Measurements from ENCODE around the gene PVALEF.

PVALEF gene

GRCh38 chr17:81165246-81166032 lies at the start of gene PVALEF:
PVALEF (plus strand) TSS chr17:81165507; CDS start chr17:81181227, 15,720 bp downstream.
- DNase-seq = peak; percentile 46

- no peak for DNase-seq
Observed at GRCh38 chr17:81115749-81116464, 49.4 kb upstream of the PVALEF start.

- DNase-seq = no peak
Observed at GRCh38 chr17:81116704-81117103, 48.6 kb upstream of the PVALEF start.

GRCh38 chr17:81117672-81118198 lies 47.6 kb upstream of the PVALEF start:
- DNase-seq = no peak

- peak; percentile 33 for DNase-seq
Observed at GRCh38 chr17:81118308-81119221, 46.7 kb upstream of the PVALEF start.

GRCh38 chr17:81119223-81120148 lies 45.8 kb upstream of the PVALEF start:
- peak; percentile 92 for DNase-seq

GRCh38 chr17:81120149-81120484 lies 45.2 kb upstream of the PVALEF start:
- peak; percentile 44 for DNase-seq

GRCh38 chr17:81120695-81121621 lies 44.3 kb upstream of the PVALEF start:
- DNase-seq = peak; percentile 26

GRCh38 chr17:81121841-81122733 lies 43.2 kb upstream of the PVALEF start:
- DNase-seq = no peak

- DNase-seq = no peak
Observed at GRCh38 chr17:81123052-81124048, 42.0 kb upstream of the PVALEF start.

GRCh38 chr17:81124377-81124776 lies 40.9 kb upstream of the PVALEF start:
- no peak for DNase-seq

- no peak for DNase-seq
Observed at GRCh38 chr17:81125573-81126081, 39.7 kb upstream of the PVALEF start.

GRCh38 chr17:81126281-81127132 lies 38.8 kb upstream of the PVALEF start:
- no peak for DNase-seq

GRCh38 chr17:81127133-81127455 lies 38.2 kb upstream of the PVALEF start:
- no peak for DNase-seq

- no peak for DNase-seq
Observed at GRCh38 chr17:81127526-81128177, 37.7 kb upstream of the PVALEF start.

GRCh38 chr17:81128338-81128737 lies 37.0 kb upstream of the PVALEF start:
- DNase-seq = no peak

- DNase-seq = no peak
Observed at GRCh38 chr17:81128774-81129173, 36.5 kb upstream of the PVALEF start.
